ENCODE measurements around the gene ASPG. TPM values are rescaled to one million over a fixed set of nuclear protein-coding genes. Genes with fewer than 3 reads are reported as not detected.
A peak's percentile ranks its signal among the peaks of the same experiment; 100 is the strongest.

The ASPG gene
- total RNA-seq, 8 experiments from 2014 or later: 0.05 to 1.1 (median 0.25) TPM; not detected in 1

- H3K4me3 ChIP-seq: no peak overlapping the region
- ATAC-seq (replicated peaks in 6 of 8): no peak
- in situ Hi-C loops (cut with MboI; ENCODE audit: low pct_unique_long_range_greater_than_20kb in 2 of 9, low sequenced_read_pairs in 9 of 9, unreplicated experiment in 9 of 9): no loop called here
- H3K27ac ChIP-seq: no peak overlapping the region
- WGBS, 10 experiments: 20 to 82% (median 71%) methylated on average over 1 to 10 of the region's 42 CpGs; no CpG with 5 or more reads in 4 of the 10 experiments
- peaks cover 15 to 42% of the 10 kb centered on the region in 2 donors for H3K4me1 ChIP-seq (replicated peaks in 1 of 2)
Observed at GRCh38 chr14:104157016-104157928, 71.8 kb downstream of the ASPG start.

- ATAC-seq (replicated peaks in 6 of 8): peak in 5 of 8 experiments; percentile 74 to 82 (median 77)
- Histone ChIP-seq H3K4me1 (replicated peaks in 1 of 2) (peaks cover 15 to 49% of the 10 kb centered on the region in 2 donors), H3K27ac (peak overlapping the region in 1 of 2 donors; percentile 80), H3K4me3 (no peak overlapping the region)
- 36 to 87% (median 57%) methylated on average over 1 to 19 of the region's 51 CpGs; no CpG with 5 or more reads in 6 of the 10 experiments for WGBS, 10 experiments
- in situ Hi-C loops (cut with MboI; ENCODE audit: low pct_unique_long_range_greater_than_20kb in 2 of 9, low sequenced_read_pairs in 9 of 9, unreplicated experiment in 9 of 9): no loop called here
Observed at GRCh38 chr14:104158827-104159798, 73.6 kb downstream of the ASPG start.

GRCh38 chr14:104159990-104160389 is 74.5 kb downstream of the ASPG start:
- no peak for ATAC-seq (replicated peaks in 6 of 8)
- Histone ChIP-seq H3K4me3 (no peak overlapping the region), H3K27ac (peak overlapping the region in 1 of 2 donors; percentile 80), H3K4me1 (replicated peaks in 1 of 2) (peaks cover 19 to 56% of the 10 kb centered on the region in 2 donors)
- in situ Hi-C loops (cut with MboI; ENCODE audit: low pct_unique_long_range_greater_than_20kb in 2 of 9, low sequenced_read_pairs in 9 of 9, unreplicated experiment in 9 of 9): no loop called here
- WGBS, 10 experiments: 60 to 100% methylated on average over 1 of the region's 9 CpGs; no CpG with 5 or more reads in 8 of the 10 experiments

- Histone ChIP-seq H3K4me1 (replicated peaks in 1 of 2) (peaks cover 19 to 59% of the 10 kb centered on the region in 2 donors), H3K27ac (no peak overlapping the region), H3K4me3 (no peak overlapping the region)
- in situ Hi-C loops (cut with MboI; ENCODE audit: low pct_unique_long_range_greater_than_20kb in 2 of 9, low sequenced_read_pairs in 9 of 9, unreplicated experiment in 9 of 9): no loop called here
- WGBS, 10 experiments: 17 to 100% (median 80%) methylated on average over 1 to 6 of the region's 23 CpGs; no CpG with 5 or more reads in 3 of the 10 experiments
- ATAC-seq (replicated peaks in 6 of 8): no peak
Observed at GRCh38 chr14:104161602-104162367, 76.3 kb downstream of the ASPG start.

- 100% methylated on average over 3 of the region's 9 CpGs; no CpG with 5 or more reads in 9 of the 10 experiments for WGBS, 10 experiments
- in situ Hi-C loops (cut with MboI; ENCODE audit: low pct_unique_long_range_greater_than_20kb in 2 of 9, low sequenced_read_pairs in 9 of 9, unreplicated experiment in 9 of 9): no loop called here
- H3K4me3 ChIP-seq: no peak overlapping the region
- H3K27ac ChIP-seq: no peak overlapping the region
- no peak for ATAC-seq (replicated peaks in 6 of 8)
- peaks cover 19 to 55% of the 10 kb centered on the region in 2 donors for H3K4me1 ChIP-seq (replicated peaks in 1 of 2)
Observed at GRCh38 chr14:104162495-104162894, 77.0 kb downstream of the ASPG start.

GRCh38 chr14:104163541-104163940 is 78.0 kb downstream of the ASPG start:
- ATAC-seq (replicated peaks in 6 of 8): no peak
- H3K4me3 ChIP-seq: no peak overlapping the region
- in situ Hi-C loops (cut with MboI; ENCODE audit: low pct_unique_long_range_greater_than_20kb in 2 of 9, low sequenced_read_pairs in 9 of 9, unreplicated experiment in 9 of 9): no loop called here
- H3K4me1 ChIP-seq (replicated peaks in 1 of 2): peaks cover 25 to 54% of the 10 kb centered on the region in 2 donors
- H3K27ac ChIP-seq: peak overlapping the region in 1 of 2 donors; percentile 12
- WGBS, 10 experiments: 66 to 92% methylated on average over 5 to 8 of the region's 21 CpGs; no CpG with 5 or more reads in 8 of the 10 experiments

- WGBS, 10 experiments: 60 to 62% methylated on average over 1 to 3 of the region's 23 CpGs; no CpG with 5 or more reads in 8 of the 10 experiments
- H3K4me1 ChIP-seq (replicated peaks in 1 of 2): peaks cover 25 to 54% of the 10 kb centered on the region in 2 donors
- H3K27ac ChIP-seq: peak overlapping the region in 1 of 2 donors; percentile 24
- in situ Hi-C loops (cut with MboI; ENCODE audit: low pct_unique_long_range_greater_than_20kb in 2 of 9, low sequenced_read_pairs in 9 of 9, unreplicated experiment in 9 of 9): no loop called here
- no peak overlapping the region for H3K4me3 ChIP-seq
- peak in 1 of 8 experiments; percentile 0 for ATAC-seq (replicated peaks in 6 of 8)
Observed at GRCh38 chr14:104164041-104164440, 78.5 kb downstream of the ASPG start.

- no peak overlapping the region for H3K4me3 ChIP-seq
- in situ Hi-C loops (cut with MboI; ENCODE audit: low pct_unique_long_range_greater_than_20kb in 2 of 9, low sequenced_read_pairs in 9 of 9, unreplicated experiment in 9 of 9): no loop called here
- peaks cover 25 to 54% of the 10 kb centered on the region in 2 donors for H3K4me1 ChIP-seq (replicated peaks in 1 of 2)
- H3K27ac ChIP-seq: peak overlapping the region in 1 of 2 donors; percentile 24
- ATAC-seq (replicated peaks in 6 of 8): peak in 2 of 8 experiments; percentile 11 to 12
- 93% methylated on average over 3 of the region's 9 CpGs; no CpG with 5 or more reads in 9 of the 10 experiments for WGBS, 10 experiments
Observed at GRCh38 chr14:104164512-104164911, 79.0 kb downstream of the ASPG start.

Other genes starting within 250 kb of the ASPG start
- gene PPP1R13B, start 238.1 kb upstream of the ASPG start, total RNA-seq: 10 to 100 TPM in 1 of 8 experiments, 1 to 10 TPM in 7; 3.0 to 10.6 (median 8.6) TPM
- gene TDRD9, start 157.2 kb upstream of the ASPG start, total RNA-seq: under 1 TPM in 1 of 8 experiments, not detected in 7; 0.33 TPM
- under 1 TPM in 1 of 8 experiments, not detected in 7; 0.21 TPM for gene RD3L, start 143.2 kb upstream of the ASPG start, total RNA-seq
- 10 to 100 TPM in 4 of 8 experiments, 1 to 10 TPM in 1, under 1 TPM in 3; 0.20 to 14.2 (median 8.2) TPM for gene KIF26A, start 52.9 kb downstream of the ASPG start, total RNA-seq